Lower leg skin (tissue), 3 donors: Measurements from ENCODE around the gene TRPV5.

Source experiments
- POLR2A ChIP-seq, 2 donors: fragments of 450-650 bp; IDR thresholded peaks; one replicate each; pipeline ENCODE4 v1.6.1; 2016 to 2017; ENCODE audit warnings: antibody characterized with exemption in 2 of 2, mild to moderate bottlenecking in 1 of 2, moderate library complexity in 1 of 2
- TF ChIP-seq, protein P1 (sequence below), 3 donors: fragments of 450-650 bp; IDR thresholded peaks; one replicate each; pipeline ENCODE4 v1.5.1; 2016; ENCODE audit warnings: antibody characterized with exemption in 3 of 3, mild to moderate bottlenecking in 3 of 3, moderate library complexity in 2 of 3

DNA sequence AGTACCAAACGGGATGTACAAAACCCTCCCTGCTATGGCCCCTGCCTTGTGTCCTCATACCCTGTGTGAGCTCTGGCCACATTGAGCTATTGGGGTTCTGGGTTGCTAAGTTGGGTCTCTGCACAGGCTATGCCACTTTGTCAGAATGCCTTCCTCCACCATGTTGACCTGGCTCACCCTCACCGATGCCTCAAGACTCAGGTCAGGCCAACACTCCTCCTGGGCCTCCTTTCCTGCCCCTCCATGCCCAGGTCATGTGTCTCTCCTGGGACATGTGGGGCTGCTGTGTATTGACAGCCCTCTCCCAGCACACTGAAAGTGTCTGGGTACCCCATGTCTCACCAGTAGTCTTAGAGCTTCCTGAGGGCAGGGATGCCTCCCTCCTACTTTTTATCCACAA is 14.6 kb downstream of the TRPV5 start:
- TF ChIP-seq, protein P1, sequence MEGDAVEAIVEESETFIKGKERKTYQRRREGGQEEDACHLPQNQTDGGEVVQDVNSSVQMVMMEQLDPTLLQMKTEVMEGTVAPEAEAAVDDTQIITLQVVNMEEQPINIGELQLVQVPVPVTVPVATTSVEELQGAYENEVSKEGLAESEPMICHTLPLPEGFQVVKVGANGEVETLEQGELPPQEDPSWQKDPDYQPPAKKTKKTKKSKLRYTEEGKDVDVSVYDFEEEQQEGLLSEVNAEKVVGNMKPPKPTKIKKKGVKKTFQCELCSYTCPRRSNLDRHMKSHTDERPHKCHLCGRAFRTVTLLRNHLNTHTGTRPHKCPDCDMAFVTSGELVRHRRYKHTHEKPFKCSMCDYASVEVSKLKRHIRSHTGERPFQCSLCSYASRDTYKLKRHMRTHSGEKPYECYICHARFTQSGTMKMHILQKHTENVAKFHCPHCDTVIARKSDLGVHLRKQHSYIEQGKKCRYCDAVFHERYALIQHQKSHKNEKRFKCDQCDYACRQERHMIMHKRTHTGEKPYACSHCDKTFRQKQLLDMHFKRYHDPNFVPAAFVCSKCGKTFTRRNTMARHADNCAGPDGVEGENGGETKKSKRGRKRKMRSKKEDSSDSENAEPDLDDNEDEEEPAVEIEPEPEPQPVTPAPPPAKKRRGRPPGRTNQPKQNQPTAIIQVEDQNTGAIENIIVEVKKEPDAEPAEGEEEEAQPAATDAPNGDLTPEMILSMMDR (IDR thresholded peaks at IDR 0.05) = no peak
- TF ChIP-seq POLR2A (IDR thresholded peaks at IDR 0.05) = no peak
